Ishikawa (cell line): Measurements from ENCODE around the gene NUDCD3.

ENCODE experiments used
- CEBPB ChIP-seq: IDR thresholded peaks from 2 replicates; pipeline ENCODE4 v1.6.1; 2012
- CREB1 ChIP-seq: IDR thresholded peaks from 2 replicates; pipeline ENCODE4 v1.6.1; 2012; ENCODE audit warnings: low read depth
- EGR1 ChIP-seq: IDR thresholded peaks from 2 replicates; pipeline ENCODE4 v1.6.1; 2012
- EP300 ChIP-seq: IDR thresholded peaks from 2 replicates; pipeline ENCODE4 v1.6.1; 2012; ENCODE audit warnings: borderline replicate concordance
- FOXM1 ChIP-seq: IDR thresholded peaks from 2 replicates; pipeline ENCODE4 v1.6.1; 2012; ENCODE audit warnings: low read depth, borderline replicate concordance
- MAX ChIP-seq: IDR thresholded peaks from 2 replicates; pipeline ENCODE4 v1.6.1; 2012
- NFIC ChIP-seq: IDR thresholded peaks from 2 replicates; pipeline ENCODE4 v1.6.1; 2012
- RAD21 ChIP-seq: IDR thresholded peaks from 2 replicates; pipeline ENCODE4 v1.6.1; 2012; ENCODE audit warnings: low read depth
- REST ChIP-seq: IDR thresholded peaks from 2 replicates; pipeline ENCODE4 v1.6.1; 2012; ENCODE audit warnings: low read depth, mild to moderate bottlenecking
- TAF1 ChIP-seq: IDR thresholded peaks from 2 replicates; pipeline ENCODE4 v1.6.1; 2012; ENCODE audit warnings: low read depth, mild to moderate bottlenecking
- TCF12 ChIP-seq: IDR thresholded peaks from 2 replicates; pipeline ENCODE4 v1.6.1; 2012; ENCODE audit warnings: low read depth
- TEAD4 ChIP-seq: IDR thresholded peaks from 2 replicates; pipeline ENCODE4 v1.6.1; 2012
- USF1 ChIP-seq: IDR thresholded peaks from 2 replicates; pipeline ENCODE4 v1.6.1; 2012
- YY1 ChIP-seq: IDR thresholded peaks from 2 replicates; pipeline ENCODE4 v1.6.1; 2012; ENCODE audit warnings: low read depth
- ZBTB7A ChIP-seq: IDR thresholded peaks from 2 replicates; pipeline ENCODE4 v1.6.1; 2012; ENCODE audit warnings: low read depth

Gene NUDCD3

GRCh38 chr7:44489955-44490350, 505 bp downstream of the NUDCD3 start:
- TF ChIP-seq ZBTB7A = no peak
- TF ChIP-seq NFIC = no peak
- no peak for TF ChIP-seq EGR1
- TF ChIP-seq TAF1 = no peak
- no peak for TF ChIP-seq CREB1
- no peak for TF ChIP-seq MAX
- TF ChIP-seq USF1 = no peak
- no peak for TF ChIP-seq YY1
- no peak for TF ChIP-seq FOXM1
- TF ChIP-seq TEAD4 = no peak
- TF ChIP-seq EP300 = no peak
- TF ChIP-seq RAD21 = no peak
- TF ChIP-seq REST = no peak
- no peak for TF ChIP-seq TCF12
- TF ChIP-seq CEBPB = no peak

GRCh38 chr7:44488955-44489354, 1.5 kb downstream of the NUDCD3 start:
- TF ChIP-seq TAF1 (no peak), USF1 (no peak), YY1 (no peak)

GRCh38 chr7:44486693-44487092, 3.8 kb downstream of the NUDCD3 start:
- TF ChIP-seq MAX = no peak
- TF ChIP-seq NFIC = no peak
- TF ChIP-seq EGR1 = no peak
- TF ChIP-seq YY1 = no peak
- no peak for TF ChIP-seq TAF1
- TF ChIP-seq TEAD4 = no peak
- TF ChIP-seq CEBPB = no peak
- TF ChIP-seq USF1 = no peak
- no peak for TF ChIP-seq CREB1
- TF ChIP-seq EP300 = no peak

- TF ChIP-seq USF1 (no peak), FOXM1 (no peak), TAF1 (no peak), YY1 (no peak), REST (no peak), CEBPB (no peak), EGR1 (no peak), EP300 (no peak), NFIC (no peak), CREB1 (no peak), MAX (no peak), RAD21 (no peak)
Measured at GRCh38 chr7:44486001-44486400, 4.5 kb downstream of the NUDCD3 start.

- TF ChIP-seq USF1 (no peak), CREB1 (no peak), EP300 (no peak), TAF1 (no peak)
Measured at GRCh38 chr7:44484482-44485313, 5.8 kb downstream of the NUDCD3 start.
